ENCODE measurements around the gene LMX1B. TPM values are rescaled to one million over a fixed set of nuclear protein-coding genes. Genes with fewer than 3 reads are reported as not detected.

The LMX1B gene
- total RNA-seq, 2 donors from 2014 or later: not detected

GRCh38 chr9:126612813-126613641 lies 701 bp upstream of the LMX1B start:
- ATAC-seq (no peak), DNase-seq (ENCODE audit: low spot score in 2 of 2) (no peak)
- Mint-ChIP-seq H3K27ac (no peak overlapping the region), H3K36me3 (peaks cover 0 to 10% of the 10 kb centered on the region in 2 donors), H3K9me3 (no peaks in the 10 kb centered on the region)

GRCh38 chr9:126614088-126614454 lies 343 bp downstream of the LMX1B start:
- no peak for DNase-seq (ENCODE audit: low spot score in 2 of 2)
- H3K27ac Mint-ChIP-seq: no peak overlapping the region

GRCh38 chr9:126614455-126615244 lies 922 bp downstream of the LMX1B start:
- peaks cover 0 to 10% of the 10 kb centered on the region in 2 donors for H3K36me3 Mint-ChIP-seq
- ATAC-seq: no peak
- no peaks in the 10 kb centered on the region for H3K9me3 Mint-ChIP-seq
- DNase-seq (ENCODE audit: low spot score in 2 of 2): no peak
- H3K27ac Mint-ChIP-seq: peak overlapping the region in 1 of 2 donors; percentile 88

More at GRCh38 chr9:126614088-126614454, 343 bp downstream of the LMX1B start:
- no peak for ATAC-seq
- H3K36me3 Mint-ChIP-seq: peaks cover 0 to 10% of the 10 kb centered on the region in 2 donors
- H3K9me3 Mint-ChIP-seq: no peaks in the 10 kb centered on the region

DNA sequence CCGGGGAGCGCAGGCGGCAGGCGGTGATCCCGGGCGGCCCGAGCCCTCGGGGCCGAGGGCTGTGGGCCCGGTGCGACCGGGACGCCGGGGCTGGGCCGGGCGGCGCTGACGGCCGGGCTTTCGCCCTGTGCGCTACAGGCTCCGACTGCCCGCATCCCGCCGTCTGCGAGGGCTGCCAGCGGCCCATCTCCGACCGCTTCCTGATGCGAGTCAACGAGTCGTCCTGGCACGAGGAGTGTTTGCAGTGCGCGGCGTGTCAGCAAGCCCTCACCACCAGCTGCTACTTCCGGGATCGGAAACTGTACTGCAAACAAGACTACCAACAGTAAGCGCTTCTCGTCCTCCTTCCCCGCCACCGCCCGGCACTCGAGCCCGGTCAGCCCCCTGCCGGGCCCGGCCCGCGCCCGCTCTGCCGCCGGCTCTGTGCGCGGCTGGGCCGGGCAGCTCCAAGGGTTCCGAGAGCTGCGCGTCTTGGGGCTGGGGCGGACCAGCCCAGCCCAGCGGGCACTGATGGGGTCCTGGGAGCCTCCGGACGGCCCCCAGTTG lies 1.6 kb downstream of the LMX1B start:
- Mint-ChIP-seq H3K36me3 (peaks cover 0 to 10% of the 10 kb centered on the region in 2 donors), H3K9me3 (no peaks in the 10 kb centered on the region), H3K27ac (no peak overlapping the region)
- ATAC-seq (peak in 1 of 2 donors; percentile 25), DNase-seq (ENCODE audit: low spot score in 2 of 2) (no peak)

DNA sequence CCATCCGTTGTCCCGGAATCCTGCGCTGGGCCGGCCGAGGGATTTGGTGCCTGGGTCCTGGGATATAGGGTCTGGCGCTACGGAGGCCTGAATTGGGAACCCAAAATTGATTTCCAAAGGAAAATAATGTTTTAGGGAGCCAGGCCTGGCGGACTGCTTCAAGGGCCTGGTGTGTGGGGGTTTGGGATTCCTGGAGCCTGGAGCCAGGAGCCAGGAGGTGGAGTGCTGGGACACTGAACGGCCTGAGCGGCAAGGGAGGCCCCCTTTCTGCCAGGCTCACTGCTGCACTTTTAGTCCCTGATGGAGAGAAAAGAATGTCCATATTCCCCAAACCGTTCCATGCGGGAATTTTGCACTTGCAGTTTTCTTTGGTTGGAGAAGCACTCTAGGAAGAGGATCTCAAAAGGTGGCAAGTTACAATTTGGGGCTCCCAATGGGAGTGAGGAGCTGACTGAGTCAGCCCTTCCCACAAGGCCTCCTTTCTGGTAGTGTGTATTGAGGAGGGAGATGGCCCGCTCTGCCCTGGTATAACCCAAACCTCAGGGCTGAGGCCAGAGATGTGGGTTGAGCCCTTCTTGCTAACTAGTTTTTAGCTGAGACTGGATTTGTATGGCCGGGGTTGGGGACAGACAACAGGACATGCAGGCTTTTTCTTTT lies 2.2 kb downstream of the LMX1B start:
- ATAC-seq (no peak), DNase-seq (ENCODE audit: low spot score in 2 of 2) (no peak)
- peaks cover 0 to 10% of the 10 kb centered on the region in 2 donors for H3K36me3 Mint-ChIP-seq
- H3K27ac Mint-ChIP-seq: no peak overlapping the region
- no peaks in the 10 kb centered on the region for H3K9me3 Mint-ChIP-seq

DNA sequence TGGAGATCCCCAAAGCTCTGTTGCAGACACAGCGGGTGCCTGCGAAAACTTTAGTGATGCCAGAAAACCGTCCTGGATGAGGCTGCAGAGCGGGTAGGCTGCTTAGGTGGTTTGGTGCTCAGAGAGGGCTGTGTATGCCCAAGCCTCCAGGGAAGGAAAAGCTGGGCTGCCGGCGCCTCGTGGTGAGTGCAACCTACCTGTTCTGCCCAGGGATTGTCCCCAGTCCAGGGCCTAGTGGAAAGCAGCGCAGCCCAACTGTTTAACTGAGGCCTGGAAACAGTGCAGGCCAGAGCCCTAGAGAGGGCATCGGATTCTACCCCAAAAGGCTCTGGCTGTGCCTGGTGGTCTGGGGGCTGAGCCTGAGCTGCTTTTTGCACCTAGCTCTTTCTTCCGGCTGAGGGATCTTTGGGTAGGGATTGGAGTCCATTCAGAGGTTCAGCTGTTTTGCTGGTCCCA lies 2.8 kb downstream of the LMX1B start:
- no peaks in the 10 kb centered on the region for H3K9me3 Mint-ChIP-seq
- peaks cover 0 to 6% of the 10 kb centered on the region in 2 donors for H3K36me3 Mint-ChIP-seq
- no peak overlapping the region for H3K27ac Mint-ChIP-seq
- ATAC-seq (no peak), DNase-seq (ENCODE audit: low spot score in 2 of 2) (no peak)

DNA sequence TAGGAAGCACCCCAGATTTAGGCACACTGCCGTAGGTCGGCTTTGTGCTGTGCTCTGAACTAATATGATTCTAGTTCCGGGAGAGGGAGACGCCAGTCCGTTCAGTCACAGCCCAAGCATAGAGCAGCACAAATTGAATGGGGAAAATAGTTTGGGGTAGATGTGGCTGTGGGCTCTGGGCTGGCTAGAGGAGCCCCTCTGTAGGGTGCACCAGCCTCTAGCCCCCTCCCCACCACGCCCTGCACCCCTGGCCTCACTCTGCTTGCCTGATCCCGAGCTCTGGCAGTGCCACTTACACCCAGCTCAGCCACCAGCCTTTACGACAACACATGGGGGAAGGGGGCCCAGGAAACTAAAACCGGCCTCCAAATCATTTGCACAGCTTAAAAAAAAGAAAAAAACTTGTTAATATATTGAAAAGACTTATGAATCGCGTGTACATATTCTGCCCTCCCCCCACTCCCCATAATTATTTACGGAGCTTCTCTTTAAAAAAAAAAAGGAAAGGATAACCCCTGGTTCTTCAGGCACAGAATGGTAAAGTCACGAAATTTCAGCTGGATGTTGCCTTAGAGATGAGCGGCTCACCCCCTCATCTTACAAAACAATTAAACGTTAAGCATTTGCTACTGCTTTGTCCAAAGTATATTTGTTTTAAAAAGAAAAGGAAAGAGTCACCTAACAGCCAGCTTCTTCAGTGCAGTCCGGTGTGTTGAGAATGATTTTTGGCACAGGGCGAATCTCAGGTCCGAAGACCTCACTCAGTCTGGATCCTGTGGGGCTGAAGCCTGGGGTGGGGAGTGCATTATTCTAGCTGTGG lies 3.5 kb downstream of the LMX1B start:
- peaks cover 0 to under 1% of the 10 kb centered on the region in 2 donors for H3K36me3 Mint-ChIP-seq
- no peaks in the 10 kb centered on the region for H3K9me3 Mint-ChIP-seq
- no peak for ATAC-seq
- DNase-seq (ENCODE audit: low spot score in 2 of 2): no peak
- H3K27ac Mint-ChIP-seq: no peak overlapping the region

GRCh38 chr9:126617823-126618165 lies 4.1 kb downstream of the LMX1B start:
- Mint-ChIP-seq H3K9me3 (no peaks in the 10 kb centered on the region), H3K36me3 (no peaks in the 10 kb centered on the region), H3K27ac (no peak overlapping the region)
- DNase-seq (ENCODE audit: low spot score in 2 of 2) (no peak), ATAC-seq (no peak)

DNA sequence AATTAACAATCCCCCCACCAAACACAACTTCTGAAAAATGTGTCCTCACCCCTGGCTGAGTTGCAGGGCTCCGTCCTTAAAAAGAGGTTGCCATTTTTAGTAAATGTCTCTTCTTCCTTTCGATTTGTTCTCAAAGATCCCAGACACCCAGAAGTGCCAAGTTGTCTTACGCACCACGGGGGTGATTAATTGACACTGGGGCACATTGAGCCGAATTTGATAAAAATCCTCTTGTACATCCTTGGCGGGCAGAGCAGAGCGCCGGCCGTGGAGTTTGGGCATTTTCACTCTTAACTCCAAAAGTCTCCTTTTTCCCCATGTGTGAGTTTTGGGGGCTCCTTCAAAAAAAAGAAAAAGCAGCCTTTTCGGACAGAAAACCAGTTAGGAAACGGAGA lies 4.5 kb downstream of the LMX1B start:
- ATAC-seq (no peak), DNase-seq (ENCODE audit: low spot score in 2 of 2) (no peak)
- Mint-ChIP-seq H3K27ac (no peak overlapping the region), H3K9me3 (no peaks in the 10 kb centered on the region), H3K36me3 (no peaks in the 10 kb centered on the region)

DNA sequence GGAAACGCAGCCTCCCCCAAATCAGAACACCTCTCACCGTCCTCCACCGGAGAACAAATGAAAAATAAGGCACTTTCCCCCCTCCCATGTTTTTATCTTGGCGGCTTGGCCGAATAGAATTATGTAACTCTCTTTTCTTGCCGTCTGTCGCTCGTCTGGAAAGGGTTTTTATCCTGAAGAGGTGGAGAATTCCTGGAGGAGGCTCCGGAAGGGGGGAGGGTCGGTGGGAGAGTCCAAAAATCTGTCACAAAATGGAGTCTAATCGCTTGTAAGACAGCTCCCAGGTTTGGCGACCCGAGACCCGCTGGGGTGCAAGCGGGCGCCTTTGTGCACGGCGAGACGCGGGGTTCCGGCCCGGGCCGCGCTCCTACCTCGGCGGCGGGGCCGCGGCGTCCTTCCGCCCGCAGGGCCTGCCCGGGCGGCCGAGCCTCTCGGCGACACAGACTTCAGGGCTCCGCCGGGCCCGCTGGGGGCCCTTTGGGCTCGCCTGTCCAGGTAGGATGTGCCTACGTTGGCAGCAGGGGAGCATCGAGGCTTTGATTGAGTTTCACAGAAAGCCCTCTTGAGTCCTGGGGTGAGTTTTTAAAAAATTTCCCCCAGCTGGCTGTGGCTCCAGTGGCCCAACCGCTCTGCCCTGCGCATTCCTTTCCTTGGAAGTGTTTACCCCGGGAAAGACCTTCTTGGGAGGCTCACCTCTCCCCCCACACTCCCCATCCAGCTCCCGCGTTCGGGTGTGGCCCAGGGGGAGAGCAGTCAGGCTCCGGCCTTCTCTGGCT lies 5.0 kb downstream of the LMX1B start:
- H3K36me3 Mint-ChIP-seq: no peaks in the 10 kb centered on the region
- ATAC-seq (no peak), DNase-seq (ENCODE audit: low spot score in 2 of 2) (no peak)
- no peaks in the 10 kb centered on the region for H3K9me3 Mint-ChIP-seq
- H3K27ac Mint-ChIP-seq: no peak overlapping the region

- no peaks in the 10 kb centered on the region for H3K9me3 Mint-ChIP-seq
- H3K27ac Mint-ChIP-seq: no peak overlapping the region
- H3K36me3 Mint-ChIP-seq: no peaks in the 10 kb centered on the region
These were observed 5.8 kb downstream of the LMX1B start for GRCh38 chr9:126619361-126620135.

GRCh38 chr9:126620478-126620877 lies 6.8 kb downstream of the LMX1B start:
- H3K27ac Mint-ChIP-seq: no peak overlapping the region
- ATAC-seq (no peak), DNase-seq (ENCODE audit: low spot score in 2 of 2) (no peak)
- no peaks in the 10 kb centered on the region for H3K36me3 Mint-ChIP-seq
- no peaks in the 10 kb centered on the region for H3K9me3 Mint-ChIP-seq

More at GRCh38 chr9:126619361-126620135, 5.8 kb downstream of the LMX1B start:
- DNase-seq (ENCODE audit: low spot score in 2 of 2) (no peak), ATAC-seq (no peak)

DNA sequence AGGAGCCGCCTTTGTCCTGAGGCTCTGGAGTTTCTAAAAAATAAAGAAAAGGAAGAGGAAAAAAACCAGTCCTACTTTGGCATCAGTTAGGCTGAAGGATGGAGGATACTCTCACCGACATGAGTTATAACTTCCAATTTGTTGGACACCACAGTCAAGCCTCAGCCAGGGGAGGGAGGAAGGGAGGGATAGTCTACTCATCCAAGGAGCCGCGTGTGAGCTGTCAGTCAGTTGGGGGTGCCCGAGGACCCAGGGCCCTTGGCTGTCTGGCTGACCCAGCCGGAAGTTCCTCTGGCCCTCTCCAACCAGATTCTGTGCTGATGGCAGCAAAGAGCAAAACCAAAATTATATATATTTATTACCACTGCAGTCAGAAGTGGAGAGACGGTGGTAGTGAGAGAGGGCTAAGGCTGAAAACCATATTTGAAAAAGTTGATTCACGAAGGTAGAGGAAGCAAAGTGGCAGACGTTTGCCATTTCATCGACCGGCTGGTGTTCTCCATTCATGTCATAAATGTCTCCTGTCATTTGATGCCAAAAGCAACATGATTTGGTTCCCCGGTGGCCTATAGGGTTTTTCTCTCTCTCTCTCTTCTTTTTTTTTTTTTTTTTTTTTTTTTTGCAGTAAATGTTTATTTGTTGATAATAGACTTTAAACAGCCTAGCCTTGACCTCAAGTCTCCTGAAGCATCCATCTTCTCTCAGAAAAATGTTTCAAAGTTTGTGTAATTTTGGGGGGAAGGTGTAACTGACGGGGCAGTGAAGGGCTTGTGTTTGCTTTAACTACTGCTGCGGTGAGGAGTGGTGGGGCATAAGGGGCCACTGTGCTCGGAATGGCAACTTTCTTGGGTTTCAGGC lies 7.6 kb downstream of the LMX1B start:
- no peaks in the 10 kb centered on the region for H3K9me3 Mint-ChIP-seq
- no peak for ATAC-seq

More for the DNA sequence above, 7.6 kb downstream of the LMX1B start:
- DNase-seq (ENCODE audit: low spot score in 2 of 2): no peak
- no peak overlapping the region for H3K27ac Mint-ChIP-seq
- H3K36me3 Mint-ChIP-seq: peaks cover 0 to 4% of the 10 kb centered on the region in 2 donors

All from activated naive CD4-positive, alpha-beta T cell treated with anti-CD3 and anti-CD28 coated beads, Interleukin-2, amount 50 U/mL, for 72 hours (primary cell).